GM12878 (cell line): ENCODE results near the gene MARCHF10. TPM values are rescaled to one million over a fixed set of nuclear protein-coding genes. Genes with fewer than 3 reads are reported as not detected.

Experiments
- ATAC-seq: fragments of 200-7000 bp; cut with Tn5 transposase; 3 replicates; pipeline ENCODE4 v1.9.1; 2020; ENCODE audit warnings: mild to moderate bottlenecking, moderate library complexity
- BruUV-seq: library from RNA; stranded (reverse); fragments of 400-500 nt; replicated peaks from 2 replicates; lab custom pipeline; 2021; lab: Mats Ljungman, UMichigan
- CTCF ChIA-PET: fragments of 300-600 bp; sonication (Branson Sonifier 250); formaldehyde crosslinking; extraction: SDS; loops from one replicate; lab custom pipeline; 2021; ENCODE audit warnings: inconsistent platforms; lab: Yijun Ruan, JAX
- POLR2A ChIA-PET: fragments of 350-600 bp; formaldehyde crosslinking; extraction: SDS; loops from one replicate; lab custom pipeline; 2021; ENCODE audit warnings: inconsistent platforms; lab: Charles Lee
- RAD21 ChIA-PET: fragments of 300-600 bp; sonication (Branson Sonifier 250); formaldehyde crosslinking; loops from one replicate; lab custom pipeline; 2023; ENCODE audit warnings: antibody characterized with exemption; ENCODE audit not compliant: unreplicated experiment; lab: Charles Lee
- SMC1A ChIA-PET: fragments of 300-600 bp; sonication (Branson Sonifier 250); formaldehyde crosslinking; loops from one replicate; lab custom pipeline; 2023; ENCODE audit not compliant: unreplicated experiment, uncharacterized antibody; lab: Charles Lee
- DNase-seq: peaks from one replicate; pipeline ENCODE4 v3.0.0-alpha.2; 2011; ENCODE audit warnings: low read depth, low spot score
- FAIRE-seq: peaks from 3 replicates; lab custom pipeline; 2011; peaks lifted over from hg19 to GRCh38; lab: Jason Lieb, UNC
- H2AFZ ChIP-seq: 2 replicates; pipeline ENCODE4 v1.6.0; 2011; ENCODE audit warnings: low read depth, low read length, control low read depth; ENCODE audit not compliant: control insufficient read depth
- H3K27ac ChIP-seq: 2 replicates; pipeline ENCODE4 v1.5.1; 2011; ENCODE audit warnings: control low read depth; ENCODE audit not compliant: control insufficient read depth, insufficient read depth
- H3K27me3 ChIP-seq, 2 experiments: replicated peaks in 1 of 2; 2 replicates each; pipeline versions ENCODE4 v1.6.0 to v1.6.1; 2011; ENCODE audit warnings: low read length in 1 of 2; ENCODE audit not compliant: control insufficient read depth in 2 of 2, insufficient read depth in 2 of 2
- H3K36me3 ChIP-seq, 2 experiments: 2 replicates each; pipeline ENCODE4 v1.5.1; 2011; ENCODE audit warnings: low read length in 1 of 2; ENCODE audit not compliant: control insufficient read depth in 2 of 2, insufficient read depth in 2 of 2
- H3K4me1 ChIP-seq: 2 replicates; pipeline ENCODE4 v1.6.1; 2011; ENCODE audit warnings: mild to moderate bottlenecking, low read length, moderate library complexity, mixed read lengths; ENCODE audit not compliant: control insufficient read depth, insufficient read depth
- H3K4me2 ChIP-seq: 2 replicates; pipeline ENCODE4 v1.6.0; 2011; ENCODE audit warnings: control low read depth; ENCODE audit not compliant: control insufficient read depth, insufficient read depth
- H3K4me3 ChIP-seq: fragments of 200-600 bp; sonication (generic); 2 replicates; pipeline ENCODE4 v1.5.1; 2016
- H3K79me2 ChIP-seq: 2 replicates; pipeline ENCODE4 v1.6.0; 2011; ENCODE audit warnings: low read length; ENCODE audit not compliant: control insufficient read depth, insufficient read depth
- H3K9ac ChIP-seq: 2 replicates; pipeline ENCODE4 v1.8.0; 2011; ENCODE audit warnings: low read length, control low read depth, mixed read lengths; ENCODE audit not compliant: control insufficient read depth, insufficient read depth
- H3K9me3 ChIP-seq: replicated peaks from 3 replicates; pipeline ENCODE4 v1.5.1; 2011; ENCODE audit warnings: mild to moderate bottlenecking, low read length; ENCODE audit not compliant: control insufficient read depth, insufficient read depth
- H4K20me1 ChIP-seq: 2 replicates; pipeline ENCODE4 v1.6.0; 2011; ENCODE audit not compliant: control insufficient read depth, insufficient read depth
- CBX5 ChIP-seq: sonication (generic); IDR thresholded peaks from 2 replicates; pipeline ENCODE4 v1.6.1; 2016; ENCODE audit warnings: low read depth, moderate library complexity, mild to moderate bottlenecking, inconsistent platforms
- CREB1 ChIP-seq: IDR thresholded peaks from 2 replicates; pipeline ENCODE4 v1.6.1; 2012; ENCODE audit warnings: low read depth, mild to moderate bottlenecking, inconsistent platforms
- IKZF2 ChIP-seq, 2 experiments: fragments of 450-650 bp; IDR thresholded peaks; 2 replicates each; pipeline ENCODE4 v1.6.1; 2017; ENCODE audit warnings: mild to moderate bottlenecking in 2 of 2, moderate library complexity in 2 of 2
- IRF4 ChIP-seq: IDR thresholded peaks from 2 replicates; pipeline ENCODE4 v1.6.1; 2011; ENCODE audit warnings: low read depth, low read length
- JUND ChIP-seq: IDR thresholded peaks from 2 replicates; pipeline ENCODE4 v1.6.1; 2012; ENCODE audit warnings: low read depth, mild to moderate bottlenecking, low read length, improper control_type of control experiment, moderate library complexity
- KLF5 ChIP-seq: fragments of 450-650 bp; IDR thresholded peaks from 2 replicates; pipeline ENCODE4 v1.6.1; 2014; ENCODE audit warnings: mild to moderate bottlenecking; ENCODE audit not compliant: partially characterized antibody
- MTA2 ChIP-seq: fragments of 450-650 bp; IDR thresholded peaks from 2 replicates; pipeline ENCODE4 v1.6.1; 2016; ENCODE audit warnings: low read depth, mild to moderate bottlenecking, moderate library complexity
- NFIC ChIP-seq: IDR thresholded peaks from 2 replicates; pipeline ENCODE4 v1.6.1; 2012; ENCODE audit warnings: low read depth, mild to moderate bottlenecking, inconsistent platforms, low read length, moderate library complexity
- NRF1 ChIP-seq: conservative IDR thresholded peaks from 2 replicates; pipeline ENCODE4 v1.6.1; 2011; ENCODE audit warnings: mild to moderate bottlenecking, low read depth, low read length, improper control_type of control experiment
- RUNX3 ChIP-seq: IDR thresholded peaks from 2 replicates; pipeline ENCODE4 v1.6.1; 2012; ENCODE audit warnings: low read length, inconsistent platforms
- SIX5 ChIP-seq: IDR thresholded peaks from 2 replicates; pipeline ENCODE4 v1.6.1; 2011; ENCODE audit warnings: mild to moderate bottlenecking, low read depth, low read length, moderate library complexity; ENCODE audit not compliant: severe bottlenecking
- SMAD5 ChIP-seq: IDR thresholded peaks from 2 replicates; pipeline ENCODE4 v1.6.1; 2016; ENCODE audit warnings: antibody characterized with exemption, low read depth
- SMC3 ChIP-seq: IDR thresholded peaks from 2 replicates; pipeline ENCODE4 v1.6.1; 2011; ENCODE audit warnings: low read length, improper control_type of control experiment, borderline replicate concordance
- SRF ChIP-seq, 2 experiments: IDR thresholded peaks; 2 replicates each; pipeline ENCODE4 v1.6.1; 2011; ENCODE audit warnings: low read depth in 2 of 2, low read length in 2 of 2, mild to moderate bottlenecking in 1 of 2, moderate library complexity in 1 of 2
- STAT3 ChIP-seq: IDR thresholded peaks from 2 replicates; pipeline ENCODE4 v1.6.1; 2011; ENCODE audit warnings: low read depth, low read length, improper control_type of control experiment
- WGBS: methylation state at CpG from one replicate; pipeline ENCODE4 v1.1.6; 2016; ENCODE audit warnings: low lambda C conversion rate; ENCODE audit not compliant: insufficient replicate concordance, insufficient coverage; ENCODE audit errors: missing lambda C conversion rate; 5-methylcytosine and 5-hydroxymethylcytosine counted together
- in situ Hi-C: fragments of 300-500 bp; cut with MboI; formaldehyde crosslinking; loops from 9 replicates; pipeline ENCODE4 v1.14.3; 2018; ENCODE audit warnings: mixed read lengths
- intact Hi-C: fragments of 100-400 bp; cut with micrococcal nuclease; formaldehyde crosslinking; loops from one replicate; pipeline ENCODE4 v1.14.2; 2022; ENCODE audit not compliant: unreplicated experiment
- polyA plus RNA-seq, 11 experiments: library from polyadenylated mRNA; depleted of rRNA in 4 of 11; unstranded in 6 of 11; stranded (reverse) in 5 of 11; fragments of >200 nt; fragmentation: Nextera tagmentation in 4 of 11; fragmentation: Illumina TruSeq in 1 of 11; extraction: Ambion mirVana in 4 of 11; extraction: Trizol in 1 of 11; gene quantifications; 1 replicate in 1 of 11; 2 replicates in 10 of 11; pipeline versions ENCODE4 v1.2.1 to v1.2.3, GENCODE V29; 2011 to 2016; ENCODE audit warnings: inconsistent platforms in 2 of 11, missing spikeins in 2 of 11, low read depth in 1 of 11
- total RNA-seq, 4 experiments: library from RNA; depleted of rRNA in 3 of 4; stranded (reverse); fragments of >200 nt in 3 of 4; fragmentation: Illumina TruSeq in 1 of 4; extraction: Trizol in 1 of 4; gene quantifications; 2 replicates each; pipeline versions ENCODE4 v1.2.1 to v1.2.3, GENCODE V29; 2013 to 2021
- TF ChIP-seq, protein P1 (sequence below): IDR thresholded peaks from 2 replicates; pipeline ENCODE4 v1.6.1; 2012; ENCODE audit warnings: mild to moderate bottlenecking, low read depth, low read length
- TF ChIP-seq, protein P2 (sequence below): IDR thresholded peaks from 2 replicates; pipeline ENCODE4 v1.6.1; 2011; ENCODE audit warnings: low read depth, low read length, improper control_type of control experiment, borderline replicate concordance

MARCHF10 gene
- total and polyA plus RNA-seq, 10 of the 15 experiments (the other 5 are each of a cell fraction or from before 2014, with no cell fraction given): 0.11 to 0.24 TPM; not detected in 8

- no peaks in the 10 kb centered on the region for H3K79me2 ChIP-seq
- no peak overlapping the region for H3K4me2 ChIP-seq
- ChIA-PET POLR2A (no interaction called here), RAD21 (no interaction called here), CTCF (no interaction called here), SMC1A (no interaction called here)
- H3K4me1 ChIP-seq: no peaks in the 10 kb centered on the region
- intact Hi-C loops: no loop called here
- in situ Hi-C loops: no loop called here
- BruUV-seq: no TSS peak
- no peaks in the 10 kb centered on the region for H4K20me1 ChIP-seq
- 50% methylated on average over 21 of the region's 21 CpGs for WGBS
- no peak overlapping the region for H3K27ac ChIP-seq
- FAIRE-seq (no peak), DNase-seq (no peak), ATAC-seq (no peak)
- TF ChIP-seq NFIC (no peak), CREB1 (no peak), SMAD5 (no peak), SMC3 (no peak), KLF5 (no peak), SIX5 (no peak), RUNX3 (no peak), NRF1 (no peak), MTA2 (no peak), IKZF2 (IDR thresholded peaks at IDR 0.05) (no peak), CBX5 (no peak), SRF (IDR thresholded peaks at IDR 0.05; ENCODE audit: low read depth in 2 of 2, low read length in 2 of 2) (no peak), IRF4 (no peak), STAT3 (no peak), JUND (no peak)
- TF ChIP-seq, protein P1, sequence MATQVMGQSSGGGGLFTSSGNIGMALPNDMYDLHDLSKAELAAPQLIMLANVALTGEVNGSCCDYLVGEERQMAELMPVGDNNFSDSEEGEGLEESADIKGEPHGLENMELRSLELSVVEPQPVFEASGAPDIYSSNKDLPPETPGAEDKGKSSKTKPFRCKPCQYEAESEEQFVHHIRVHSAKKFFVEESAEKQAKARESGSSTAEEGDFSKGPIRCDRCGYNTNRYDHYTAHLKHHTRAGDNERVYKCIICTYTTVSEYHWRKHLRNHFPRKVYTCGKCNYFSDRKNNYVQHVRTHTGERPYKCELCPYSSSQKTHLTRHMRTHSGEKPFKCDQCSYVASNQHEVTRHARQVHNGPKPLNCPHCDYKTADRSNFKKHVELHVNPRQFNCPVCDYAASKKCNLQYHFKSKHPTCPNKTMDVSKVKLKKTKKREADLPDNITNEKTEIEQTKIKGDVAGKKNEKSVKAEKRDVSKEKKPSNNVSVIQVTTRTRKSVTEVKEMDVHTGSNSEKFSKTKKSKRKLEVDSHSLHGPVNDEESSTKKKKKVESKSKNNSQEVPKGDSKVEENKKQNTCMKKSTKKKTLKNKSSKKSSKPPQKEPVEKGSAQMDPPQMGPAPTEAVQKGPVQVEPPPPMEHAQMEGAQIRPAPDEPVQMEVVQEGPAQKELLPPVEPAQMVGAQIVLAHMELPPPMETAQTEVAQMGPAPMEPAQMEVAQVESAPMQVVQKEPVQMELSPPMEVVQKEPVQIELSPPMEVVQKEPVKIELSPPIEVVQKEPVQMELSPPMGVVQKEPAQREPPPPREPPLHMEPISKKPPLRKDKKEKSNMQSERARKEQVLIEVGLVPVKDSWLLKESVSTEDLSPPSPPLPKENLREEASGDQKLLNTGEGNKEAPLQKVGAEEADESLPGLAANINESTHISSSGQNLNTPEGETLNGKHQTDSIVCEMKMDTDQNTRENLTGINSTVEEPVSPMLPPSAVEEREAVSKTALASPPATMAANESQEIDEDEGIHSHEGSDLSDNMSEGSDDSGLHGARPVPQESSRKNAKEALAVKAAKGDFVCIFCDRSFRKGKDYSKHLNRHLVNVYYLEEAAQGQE: no peak
- TF ChIP-seq, protein P2, sequence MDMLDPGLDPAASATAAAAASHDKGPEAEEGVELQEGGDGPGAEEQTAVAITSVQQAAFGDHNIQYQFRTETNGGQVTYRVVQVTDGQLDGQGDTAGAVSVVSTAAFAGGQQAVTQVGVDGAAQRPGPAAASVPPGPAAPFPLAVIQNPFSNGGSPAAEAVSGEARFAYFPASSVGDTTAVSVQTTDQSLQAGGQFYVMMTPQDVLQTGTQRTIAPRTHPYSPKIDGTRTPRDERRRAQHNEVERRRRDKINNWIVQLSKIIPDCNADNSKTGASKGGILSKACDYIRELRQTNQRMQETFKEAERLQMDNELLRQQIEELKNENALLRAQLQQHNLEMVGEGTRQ: no peak
- H3K36me3 ChIP-seq: no peaks in the 10 kb centered on the region
- H3K4me3 ChIP-seq: no peak overlapping the region
- H3K9me3 ChIP-seq: no peaks in the 10 kb centered on the region
- no peak overlapping the region for H3K9ac ChIP-seq
- no peak overlapping the region for H2AFZ ChIP-seq
- H3K27me3 ChIP-seq: no peaks in the 10 kb centered on the region
These were observed 29.0 kb downstream of the MARCHF10 start for GRCh38 chr17:62778990-62779681.
